GM21825 (cell line): ENCODE data around the gene THOC6.

Source experiments
- ATAC-seq: cut with Tn5 transposase; IDR thresholded peaks from one replicate; pipeline ENCODE4 v1.9.1; 2021; ENCODE audit warnings: mild to moderate bottlenecking, moderate library complexity; ENCODE audit not compliant: unreplicated experiment

The THOC6 gene

GRCh38 chr16:3014971-3015370 lies 8.9 kb upstream of the THOC6 start:
- ATAC-seq: no peak

- no peak for ATAC-seq
These were observed 7.8 kb upstream of the THOC6 start for GRCh38 chr16:3015865-3016521.

- ATAC-seq: no peak
These were observed 6.5 kb upstream of the THOC6 start for GRCh38 chr16:3017344-3017743.

GRCh38 chr16:3017794-3018506 lies 5.9 kb upstream of the THOC6 start, which contains the start of gene CLDN6:
CLDN6 (minus strand) TSS chr16:3018183; CDS start chr16:3016021, 2,162 bp downstream.
- no peak for ATAC-seq

GRCh38 chr16:3019594-3020246 lies 4.1 kb upstream of the THOC6 start:
- no peak for ATAC-seq

- peak; percentile 27 for ATAC-seq
These were observed 3.6 kb upstream of the THOC6 start, which contains the start of gene TNFRSF12A for GRCh38 chr16:3020247-3020603. TNFRSF12A (plus strand) TSS chr16:3020368; CDS start chr16:3020398, 30 bp downstream.

GRCh38 chr16:3020604-3021448 lies 3.0 kb upstream of the THOC6 start:
- ATAC-seq: no peak

- no peak for ATAC-seq
These were observed 2.2 kb upstream of the THOC6 start for GRCh38 chr16:3021449-3022207.

GRCh38 chr16:3022208-3022683 lies 1.6 kb upstream of the THOC6 start:
- no peak for ATAC-seq

GRCh38 chr16:3022684-3023414 lies 986 bp upstream of the THOC6 start:
- ATAC-seq: no peak

GRCh38 chr16:3023415-3023668 lies 493 bp upstream of the THOC6 start:
- no peak for ATAC-seq

GRCh38 chr16:3025032-3026002 lies 1.5 kb downstream of the THOC6 start:
- no peak for ATAC-seq

- ATAC-seq: no peak
These were observed 2.2 kb downstream of the THOC6 start for GRCh38 chr16:3026003-3026378.

GRCh38 chr16:3026609-3027488 lies 3.0 kb downstream of the THOC6 start:
- no peak for ATAC-seq

- ATAC-seq: no peak
These were observed 3.6 kb downstream of the THOC6 start for GRCh38 chr16:3027489-3027795.

- no peak for ATAC-seq
These were observed 4.3 kb downstream of the THOC6 start for GRCh38 chr16:3027983-3028715.

- ATAC-seq: no peak
These were observed 5.0 kb downstream of the THOC6 start for GRCh38 chr16:3028716-3029319.
